Stimulated activated CD4-positive, alpha-beta T cell treated with anti-CD3 and anti-CD28 coated beads, Interleukin-2, amount 100 ng/mL, for 24 hours (primary cell): ENCODE results near the gene PRIM2.
"Not testable (repeated sequence)": the region's sequence is repeated elsewhere in the genome, so short reads cannot be mapped to it uniquely, and the experiment has no call there.

ENCODE experiments used
- DNase-seq, 2 donors: peaks; one replicate each; pipeline ENCODE4 v3.0.0-alpha.2; 2020

PRIM2 gene

GRCh38 chr6:57368965-57369731 lies 51.7 kb downstream of the PRIM2 start:
- DNase-seq: not testable (repeated sequence)

- not testable (repeated sequence) for DNase-seq
Observed at GRCh38 chr6:57371779-57372178, 54.3 kb downstream of the PRIM2 start.

- DNase-seq: not testable (repeated sequence)
Observed at GRCh38 chr6:57374764-57375163, 57.3 kb downstream of the PRIM2 start.

GRCh38 chr6:57376083-57376482 lies 58.7 kb downstream of the PRIM2 start:
- DNase-seq: not testable (repeated sequence)

- DNase-seq: not testable (repeated sequence)
Observed at GRCh38 chr6:57389038-57389592, 71.7 kb downstream of the PRIM2 start.

GRCh38 chr6:57390818-57391217 lies 73.4 kb downstream of the PRIM2 start:
- not testable (repeated sequence) for DNase-seq

- DNase-seq: not testable (repeated sequence)
Observed at GRCh38 chr6:57392047-57392446, 74.6 kb downstream of the PRIM2 start.

- DNase-seq: not testable (repeated sequence)
Observed at GRCh38 chr6:57419341-57419740, 101.9 kb downstream of the PRIM2 start.

- DNase-seq: no peak
Observed at GRCh38 chr6:57421503-57421902, 104.1 kb downstream of the PRIM2 start.

GRCh38 chr6:57423468-57423867 lies 106.0 kb downstream of the PRIM2 start:
- no peak for DNase-seq

- DNase-seq: not testable (repeated sequence)
Observed at GRCh38 chr6:57431742-57432141, 114.3 kb downstream of the PRIM2 start.

- no peak for DNase-seq
Observed at GRCh38 chr6:57432157-57432556, 114.7 kb downstream of the PRIM2 start.

- DNase-seq: no peak
Observed at GRCh38 chr6:57432919-57433684, 115.7 kb downstream of the PRIM2 start.

GRCh38 chr6:57433790-57434189 lies 116.4 kb downstream of the PRIM2 start:
- not testable (repeated sequence) for DNase-seq

- DNase-seq: no peak
Observed at GRCh38 chr6:57434944-57435343, 117.5 kb downstream of the PRIM2 start.

- DNase-seq: no peak
Observed at GRCh38 chr6:57435475-57436160, 118.2 kb downstream of the PRIM2 start.

- DNase-seq: not testable (repeated sequence)
Observed at GRCh38 chr6:57440735-57441134, 123.3 kb downstream of the PRIM2 start.

- DNase-seq: not testable (repeated sequence)
Observed at GRCh38 chr6:57442133-57442532, 124.7 kb downstream of the PRIM2 start.

- not testable (repeated sequence) for DNase-seq
Observed at GRCh38 chr6:57443181-57443580, 125.8 kb downstream of the PRIM2 start.

GRCh38 chr6:57444787-57445186 lies 127.4 kb downstream of the PRIM2 start:
- DNase-seq: not testable (repeated sequence)

- not testable (repeated sequence) for DNase-seq
Observed at GRCh38 chr6:57445379-57445778, 127.9 kb downstream of the PRIM2 start.

GRCh38 chr6:57445790-57446468 lies 128.5 kb downstream of the PRIM2 start:
- not testable (repeated sequence) for DNase-seq
